ENCODE results near the gene TNFRSF17. TPM values are rescaled to one million over a fixed set of nuclear protein-coding genes. Genes with fewer than 3 reads are reported as not detected.

TNFRSF17 gene
- total RNA-seq, 1 donor = not detected

- DNase-seq (ENCODE audit: low read depth) = no peak
- no peak for TF ChIP-seq CTCF (IDR thresholded peaks at IDR 0.05; ENCODE audit: insufficient read depth, low read depth, low read length)
- no peak overlapping the region for H3K4me3 ChIP-seq (ENCODE audit: low read depth, low read length)
Observed at GRCh38 chr16:11994143-11995119, 29.4 kb downstream of the TNFRSF17 start.

- no peak for DNase-seq (ENCODE audit: low read depth)
- TF ChIP-seq CTCF (IDR thresholded peaks at IDR 0.05; ENCODE audit: insufficient read depth, low read depth, low read length) = no peak
- no peak overlapping the region for H3K4me3 ChIP-seq (ENCODE audit: low read depth, low read length)
Observed at GRCh38 chr16:11996433-11997330, 31.7 kb downstream of the TNFRSF17 start.

GRCh38 chr16:12000032-12000431 is 35.0 kb downstream of the TNFRSF17 start:
- no peak for TF ChIP-seq CTCF (IDR thresholded peaks at IDR 0.05; ENCODE audit: insufficient read depth, low read depth, low read length)
- DNase-seq (ENCODE audit: low read depth) = no peak
- no peak overlapping the region for H3K4me3 ChIP-seq (ENCODE audit: low read depth, low read length)

- peak overlapping the region; percentile 37 for H3K4me3 ChIP-seq (ENCODE audit: low read depth, low read length)
- no peak for TF ChIP-seq CTCF (IDR thresholded peaks at IDR 0.05; ENCODE audit: insufficient read depth, low read depth, low read length)
- DNase-seq (ENCODE audit: low read depth) = peak; percentile 97
Observed at GRCh38 chr16:12002447-12003006, 37.5 kb downstream of the TNFRSF17 start.

GRCh38 chr16:12006637-12007036 is 41.6 kb downstream of the TNFRSF17 start:
- no peak for TF ChIP-seq CTCF (IDR thresholded peaks at IDR 0.05; ENCODE audit: insufficient read depth, low read depth, low read length)
- no peak overlapping the region for H3K4me3 ChIP-seq (ENCODE audit: low read depth, low read length)
- DNase-seq (ENCODE audit: low read depth) = no peak

GRCh38 chr16:12009462-12009861 is 44.5 kb downstream of the TNFRSF17 start:
- DNase-seq (ENCODE audit: low read depth) = no peak
- no peak for TF ChIP-seq CTCF (IDR thresholded peaks at IDR 0.05; ENCODE audit: insufficient read depth, low read depth, low read length)
- H3K4me3 ChIP-seq (ENCODE audit: low read depth, low read length) = no peak overlapping the region
